GOT3 (cell line): ENCODE measurements around the gene C11orf58.

Experiments used
- DNase-seq: peaks from one replicate; lab custom pipeline; 2025; ENCODE audit warnings: mixed read lengths; lab: John Stamatoyannopoulos, UW

The C11orf58 gene

GRCh38 chr11:16738193-16738946, at the start of gene C11orf58:
TSS of gene C11orf58 (plus strand) at chr11:16738647. CDS start at chr11:16738779, 132 bp downstream.
- peak; percentile 62 for DNase-seq

GRCh38 chr11:16690086-16690485, 48.4 kb upstream of the C11orf58 start:
- DNase-seq = no peak

DNA sequence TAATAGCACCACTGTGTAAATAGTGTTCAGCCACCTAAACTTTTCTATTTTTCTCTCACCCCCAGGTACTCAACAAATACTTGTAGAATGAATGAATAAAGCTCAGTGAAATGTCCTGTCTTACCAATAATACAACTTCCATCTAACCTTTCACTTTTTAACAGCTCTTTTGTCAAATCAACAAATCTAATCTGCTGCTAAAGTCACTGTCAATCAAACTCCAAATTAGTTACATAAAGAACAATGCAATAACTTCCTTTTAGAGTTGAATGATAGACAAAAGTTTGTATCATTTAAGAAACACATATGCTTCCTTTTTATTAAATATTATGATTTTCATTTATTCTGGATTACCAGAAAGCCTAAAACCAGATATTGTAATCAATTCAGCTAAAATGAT, 34.7 kb upstream of the C11orf58 start:
- no peak for DNase-seq

DNA sequence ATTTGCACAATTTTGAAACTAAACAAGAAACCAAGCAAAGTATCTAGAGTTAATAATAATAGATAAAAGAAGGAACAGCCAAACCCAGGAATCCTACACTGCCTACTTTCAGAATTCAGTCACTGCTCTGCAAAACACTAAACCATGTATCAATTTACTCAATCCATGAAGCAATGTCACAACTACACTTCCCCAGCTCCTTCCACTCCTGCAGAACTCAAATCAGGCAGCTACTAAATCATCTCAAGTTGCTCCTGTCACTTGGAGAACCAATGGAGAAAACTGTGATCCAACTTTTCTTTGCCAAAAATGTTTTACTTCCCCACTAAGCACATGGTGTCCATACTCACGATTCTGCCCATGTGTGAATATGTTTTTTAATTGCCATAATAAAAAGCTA, 24.9 kb upstream of the C11orf58 start:
- no peak for DNase-seq

- DNase-seq = no peak
These were observed 15.7 kb upstream of the C11orf58 start for GRCh38 chr11:16722581-16723344.

- DNase-seq = no peak
These were observed 10.6 kb upstream of the C11orf58 start for GRCh38 chr11:16727806-16728205.

DNA sequence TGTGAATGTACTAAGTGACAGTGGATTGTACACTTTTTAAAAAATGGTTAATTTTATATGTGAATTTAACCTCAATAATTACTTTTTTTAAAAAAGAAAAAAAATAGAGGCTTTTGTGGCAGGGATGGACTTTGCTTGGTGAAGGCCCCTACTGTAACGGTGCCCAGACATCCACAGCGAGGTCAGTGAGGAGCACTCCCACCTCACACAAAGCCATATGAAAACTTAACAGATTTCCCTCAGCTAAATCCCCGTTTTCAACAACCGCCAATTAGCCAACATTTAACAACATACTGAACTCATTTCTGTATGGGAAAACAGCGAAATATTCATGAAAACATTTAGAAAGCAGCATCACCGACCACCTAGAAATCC, 642 bp upstream of the C11orf58 start:
- DNase-seq = no peak

GRCh38 chr11:16738947-16739815, 734 bp downstream of the C11orf58 start:
- DNase-seq = no peak

- DNase-seq = no peak
These were observed 3.0 kb downstream of the C11orf58 start for GRCh38 chr11:16741473-16741872.

GRCh38 chr11:16743478-16743877, 5.0 kb downstream of the C11orf58 start:
- DNase-seq = no peak

- DNase-seq = no peak
These were observed 5.8 kb downstream of the C11orf58 start for GRCh38 chr11:16744128-16744725.

DNA sequence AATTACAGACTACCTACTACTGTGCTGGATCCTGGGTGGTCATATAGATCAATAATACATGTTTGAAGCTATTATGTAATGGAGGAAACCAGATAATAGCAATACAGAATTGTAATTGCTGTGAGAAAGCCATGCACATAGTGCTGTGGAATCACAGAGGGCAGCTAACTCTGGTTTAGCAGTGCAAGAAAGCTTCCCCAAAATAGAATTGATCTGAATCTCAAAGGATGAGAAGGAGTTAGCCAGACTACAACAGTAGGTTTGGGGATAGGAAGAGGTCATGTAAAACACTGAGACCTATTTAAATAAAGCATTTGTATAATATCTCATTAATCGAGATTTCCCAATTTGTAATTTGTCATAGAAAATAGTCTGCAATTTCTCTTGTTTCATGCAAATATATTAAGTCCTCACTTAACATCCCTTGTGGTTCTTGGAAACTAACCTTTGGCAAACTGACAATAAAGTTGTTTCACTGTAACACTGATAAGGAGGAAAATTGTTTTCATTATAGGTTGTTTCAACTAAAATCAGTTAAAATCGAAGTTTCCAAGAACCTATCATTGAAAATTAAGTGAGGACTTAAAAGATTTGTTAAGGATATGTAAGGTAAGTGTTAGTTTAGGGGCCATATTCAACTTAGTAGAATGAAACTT, 7.6 kb downstream of the C11orf58 start:
- no peak for DNase-seq

- no peak for DNase-seq
These were observed 10.6 kb downstream of the C11orf58 start for GRCh38 chr11:16749092-16749491.

GRCh38 chr11:16749666-16750065, 11.2 kb downstream of the C11orf58 start:
- DNase-seq = no peak

- DNase-seq = no peak
These were observed 12.0 kb downstream of the C11orf58 start for GRCh38 chr11:16750417-16750816.

DNA sequence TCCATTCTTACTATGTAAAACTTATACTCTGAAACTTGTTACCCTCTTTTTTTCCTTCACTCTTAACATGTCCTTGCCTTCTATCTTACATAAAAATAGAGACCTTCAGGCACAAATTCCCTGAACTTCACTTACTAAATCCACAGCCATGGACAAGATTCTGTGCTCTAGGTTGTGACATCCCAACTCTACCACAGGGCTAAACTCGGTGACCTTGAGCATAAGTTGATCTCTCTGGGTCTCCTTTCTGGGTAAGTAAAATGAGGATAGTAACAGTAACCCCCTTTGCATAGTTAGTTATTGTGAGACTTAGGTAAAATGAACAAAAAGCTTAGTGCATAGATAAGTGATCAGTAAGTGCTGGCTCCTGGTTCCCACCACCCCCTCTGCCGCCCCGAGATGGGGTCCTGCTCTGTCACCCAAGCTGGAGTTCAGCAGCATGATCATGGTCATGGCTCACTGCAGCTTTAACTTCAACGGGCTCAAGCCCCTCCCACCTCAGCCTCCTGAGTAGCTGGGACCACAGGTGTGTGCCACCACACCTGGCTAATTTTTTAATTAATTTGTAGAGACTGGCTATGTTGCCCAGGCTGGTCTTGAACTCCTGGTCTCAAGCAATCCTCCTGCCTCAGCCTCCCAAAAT, 20.1 kb downstream of the C11orf58 start:
- DNase-seq = no peak

DNA sequence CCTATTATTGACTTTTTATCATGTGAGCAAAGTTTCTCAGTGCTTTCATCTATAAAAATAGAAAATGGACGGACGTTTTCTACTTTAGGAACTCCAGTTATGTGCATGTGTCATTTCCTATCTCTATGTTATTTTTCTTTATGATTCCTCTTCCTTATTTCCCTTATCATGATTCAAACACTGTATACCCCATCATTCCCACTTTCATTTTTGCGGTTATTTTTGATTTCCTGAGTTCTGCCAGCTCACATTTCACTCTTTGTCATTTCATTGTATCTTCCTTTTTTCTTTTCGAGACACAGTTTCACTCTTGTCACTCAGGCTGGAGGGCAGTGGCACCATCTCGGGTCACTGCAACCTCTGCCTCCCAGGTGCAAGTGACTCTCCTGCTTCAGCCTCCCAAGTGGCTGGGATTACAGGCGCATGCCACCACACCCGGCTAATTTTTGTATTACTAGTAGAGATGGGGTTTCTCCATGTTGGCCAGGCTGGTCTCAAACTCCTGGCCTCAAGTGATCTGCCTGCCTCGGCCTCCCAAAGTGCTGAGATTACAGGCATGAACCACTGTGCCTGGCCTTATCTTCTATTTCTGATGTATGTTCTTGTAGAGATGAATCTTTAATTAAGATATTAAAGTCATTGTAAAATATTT, 21.5 kb downstream of the C11orf58 start:
- no peak for DNase-seq

- DNase-seq = no peak
These were observed 25.3 kb downstream of the C11orf58 start for GRCh38 chr11:16763746-16764145.

DNA sequence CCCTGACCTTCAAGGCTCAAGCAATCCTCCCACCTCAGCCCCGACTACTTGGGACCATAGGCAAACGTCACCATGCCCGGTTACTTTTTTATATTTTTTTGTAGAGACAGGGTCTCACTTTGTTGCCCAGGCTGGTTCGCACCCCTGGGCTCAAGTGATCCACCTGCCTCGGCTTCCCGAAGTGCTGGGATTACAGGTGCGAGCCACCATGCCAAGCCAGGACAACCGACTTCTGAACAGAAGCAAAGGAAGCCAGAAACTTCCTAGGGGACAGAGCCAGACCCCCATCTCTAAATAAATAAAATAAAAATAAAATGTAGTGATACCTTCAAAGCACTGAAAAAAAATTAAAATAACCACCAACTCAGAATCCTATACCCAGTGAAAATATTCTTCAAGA, 26.4 kb downstream of the C11orf58 start:
- no peak for DNase-seq

DNA sequence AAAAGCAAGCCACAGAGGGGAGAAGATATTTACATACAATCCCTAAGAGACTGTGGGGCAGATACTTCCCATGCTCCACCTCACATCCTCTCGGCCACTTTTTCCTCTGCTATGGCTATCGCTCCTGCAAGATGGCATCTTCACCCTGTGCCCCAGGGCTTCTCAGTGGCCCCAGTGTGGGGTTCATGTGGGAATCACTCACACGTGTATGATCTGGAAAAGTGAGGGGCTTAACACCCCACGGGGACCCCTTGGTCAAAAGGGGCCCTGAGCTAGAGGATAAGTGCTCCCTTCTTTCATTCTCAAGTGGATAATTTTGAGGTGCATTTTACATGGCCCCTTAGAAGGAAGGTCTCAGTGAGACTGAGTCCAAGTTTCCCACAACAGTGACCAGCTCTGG, 28.7 kb downstream of the C11orf58 start:
- no peak for DNase-seq

DNA sequence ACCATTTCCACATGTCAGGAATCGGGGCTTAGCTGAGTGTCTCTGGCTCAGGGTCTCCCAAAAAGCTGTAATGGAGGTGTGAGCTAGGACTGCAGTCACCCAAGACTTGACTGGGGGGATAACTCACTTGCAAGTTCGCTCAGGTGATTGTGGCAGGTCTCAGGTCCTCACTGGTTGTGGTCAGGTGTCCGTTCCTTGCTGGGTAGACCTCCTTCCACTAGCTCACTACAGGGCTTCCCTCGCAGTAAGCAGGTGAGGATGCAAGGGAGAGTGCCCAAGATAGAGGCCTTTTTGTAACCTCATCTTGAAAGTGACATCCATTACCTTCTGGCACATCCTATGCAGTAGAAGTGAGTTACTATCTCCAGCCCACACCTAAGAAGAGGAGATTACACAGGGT, 29.5 kb downstream of the C11orf58 start:
- no peak for DNase-seq
